CD4-positive, CD25-positive, alpha-beta regulatory T cell (primary cell): ENCODE results near the gene NDUFAF8. TPM values are rescaled to one million over a fixed set of nuclear protein-coding genes. Genes with fewer than 3 reads are reported as not detected.

Source experiments
- ATAC-seq, 2 donors: fragments of 150-1000 bp; cut with Tn5 transposase; one replicate each; pipeline ENCODE4 v1.10.0; 2021; ENCODE audit warnings: low read depth in 2 of 2, moderate number of reproducible peaks in 2 of 2, moderate library complexity in 1 of 2
- DNase-seq, 3 donors: peaks; one replicate each; pipeline versions ENCODE4 v3.0.0 to v3.0.0-alpha.2; 2012 to 2022; ENCODE audit warnings: mixed read lengths in 1 of 3
- H3K27ac ChIP-seq: one replicate; pipeline ENCODE4 v1.7.0; 2013; ENCODE audit warnings: mild to moderate bottlenecking, low read length; ENCODE audit not compliant: insufficient read depth, poor library complexity, severe bottlenecking
- H3K27me3 ChIP-seq: one replicate; pipeline ENCODE4 v1.7.0; 2013; ENCODE audit warnings: low read length; ENCODE audit not compliant: control insufficient read depth, insufficient read depth
- H3K36me3 ChIP-seq: one replicate; pipeline ENCODE4 v1.7.0; 2013; ENCODE audit warnings: mild to moderate bottlenecking, low read length, moderate library complexity; ENCODE audit not compliant: control insufficient read depth, insufficient read depth
- H3K4me1 ChIP-seq: 2 replicates; pipeline ENCODE4 v1.7.0; 2013; ENCODE audit warnings: mild to moderate bottlenecking, low read length; ENCODE audit not compliant: insufficient read depth, control insufficient read depth, poor library complexity, severe bottlenecking
- H3K4me3 ChIP-seq: one replicate; pipeline ENCODE4 v1.7.0; 2013; ENCODE audit warnings: low read depth, mild to moderate bottlenecking, low read length, moderate library complexity
- H3K9me3 ChIP-seq, 2 experiments: 1 replicate in 1 of 2; 2 replicates in 1 of 2; pipeline ENCODE4 v1.7.0; 2013; ENCODE audit warnings: low read length in 2 of 2, mild to moderate bottlenecking in 1 of 2, moderate library complexity in 1 of 2; ENCODE audit not compliant: control insufficient read depth in 2 of 2
- H3K27ac Mint-ChIP-seq, 3 donors: one replicate each; pipeline ENCODE4 v1.8.0; 2020 to 2022; ENCODE audit warnings: mild to moderate bottlenecking in 3 of 3, mixed read lengths in 3 of 3, moderate library complexity in 2 of 3
- H3K27me3 Mint-ChIP-seq: one replicate; pipeline ENCODE4 v1.8.0; 2022; ENCODE audit warnings: mild to moderate bottlenecking, mixed read lengths
- H3K36me3 Mint-ChIP-seq: one replicate; pipeline ENCODE4 v1.8.0; 2020; ENCODE audit warnings: mixed read lengths
- H3K4me1 Mint-ChIP-seq, 4 donors: one replicate each; pipeline ENCODE4 v1.8.0; 2020 to 2022; ENCODE audit warnings: mixed read lengths in 4 of 4, mild to moderate bottlenecking in 1 of 4
- H3K4me3 Mint-ChIP-seq, 4 donors: one replicate each; pipeline ENCODE4 v1.8.0; 2020 to 2022; ENCODE audit warnings: mild to moderate bottlenecking in 4 of 4, mixed read lengths in 4 of 4, moderate library complexity in 3 of 4
- H3K9me3 Mint-ChIP-seq, 7 donors: one replicate each; pipeline ENCODE4 v1.8.0; 2020 to 2022; ENCODE audit warnings: mixed read lengths in 7 of 7, mild to moderate bottlenecking in 3 of 7, moderate library complexity in 2 of 7
- polyA plus RNA-seq, 4 donors: library from polyadenylated mRNA; unstranded; fragments of 300-500 nt; fragmentation: Illumina TruSeq; gene quantifications; one replicate each; pipeline ENCODE4 v1.2.3, GENCODE V29; 2021
- total RNA-seq: library from RNA; stranded (reverse); gene quantifications from one replicate; pipeline ENCODE4 v1.2.3, GENCODE V29; 2022

The NDUFAF8 gene
- total and polyA plus RNA-seq, 5 donors from 2014 or later = 34.8 to 83.2 (median 74.7) TPM

DNA sequence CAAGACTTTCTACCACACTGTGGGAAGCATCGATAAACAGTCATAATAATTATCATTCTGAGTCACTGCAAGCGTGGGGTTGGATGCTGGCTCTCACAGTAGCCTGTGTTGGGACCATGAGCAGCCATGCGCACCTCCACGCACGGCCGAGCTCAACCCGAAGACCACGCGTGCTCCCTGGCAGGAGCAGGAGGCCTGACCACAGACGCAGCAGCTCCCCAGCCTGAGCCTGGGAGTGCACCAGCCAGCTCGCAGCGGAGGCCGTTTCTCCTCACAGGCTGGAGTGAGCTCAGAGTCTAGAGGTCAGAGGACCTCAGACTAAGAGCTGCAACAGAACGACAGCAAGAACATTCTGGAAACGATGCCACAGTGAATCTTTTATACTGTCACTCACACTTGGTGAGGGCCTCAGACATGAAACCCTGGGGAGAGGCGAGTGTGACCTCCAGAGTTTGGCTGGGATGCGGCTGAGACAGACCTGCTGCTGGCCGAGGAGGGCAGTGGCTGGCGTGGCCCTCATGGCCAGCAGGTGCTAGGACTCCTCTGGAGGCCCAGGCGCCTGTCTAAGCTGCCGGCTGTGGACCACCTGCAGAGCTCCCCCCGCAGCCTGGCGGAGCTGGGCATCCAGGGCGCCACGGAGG, 6.0 kb downstream of the NDUFAF8 start:
- H3K36me3 ChIP-seq = no peaks in the 10 kb centered on the region
- Mint-ChIP-seq H3K36me3 (peaks cover 4% of the 10 kb centered on the region), H3K4me1 (peaks cover 0 to 19% (median 10%) of the 10 kb centered on the region in 4 donors), H3K27ac (no peak overlapping the region), H3K4me3 (no peak overlapping the region), H3K27me3 (no peaks in the 10 kb centered on the region), H3K9me3 (no peaks in the 10 kb centered on the region)
- H3K27me3 ChIP-seq = no peaks in the 10 kb centered on the region
- H3K4me3 ChIP-seq = no peak overlapping the region
- no peaks in the 10 kb centered on the region for H3K9me3 ChIP-seq
- no peak for DNase-seq
- H3K4me1 ChIP-seq = peaks cover 7% of the 10 kb centered on the region
- no peak for ATAC-seq
- H3K27ac ChIP-seq = no peak overlapping the region

GRCh38 chr17:81245665-81246342, 6.7 kb downstream of the NDUFAF8 start:
- Histone ChIP-seq H3K4me3 (no peak overlapping the region), H3K9me3 (no peaks in the 10 kb centered on the region), H3K27me3 (no peaks in the 10 kb centered on the region), H3K4me1 (peaks cover under 1% of the 10 kb centered on the region), H3K27ac (no peak overlapping the region), H3K36me3 (peaks cover 2% of the 10 kb centered on the region)
- Mint-ChIP-seq H3K27me3 (no peaks in the 10 kb centered on the region), H3K4me1 (peaks cover 0 to 13% (median 8%) of the 10 kb centered on the region in 4 donors), H3K9me3 (no peaks in the 10 kb centered on the region), H3K4me3 (no peak overlapping the region), H3K27ac (no peak overlapping the region), H3K36me3 (peaks cover 2% of the 10 kb centered on the region)
- ATAC-seq (no peak), DNase-seq (no peak)

GRCh38 chr17:81246343-81246670, 7.2 kb downstream of the NDUFAF8 start:
- Histone ChIP-seq H3K4me3 (no peak overlapping the region), H3K36me3 (peaks cover 6% of the 10 kb centered on the region), H3K27ac (no peak overlapping the region), H3K9me3 (no peaks in the 10 kb centered on the region), H3K4me1 (no peaks in the 10 kb centered on the region), H3K27me3 (no peaks in the 10 kb centered on the region)
- Mint-ChIP-seq H3K9me3 (no peaks in the 10 kb centered on the region), H3K27me3 (no peaks in the 10 kb centered on the region), H3K4me3 (no peak overlapping the region), H3K4me1 (peaks cover 0 to 8% (median 4%) of the 10 kb centered on the region in 4 donors), H3K36me3 (no peaks in the 10 kb centered on the region), H3K27ac (no peak overlapping the region)
- ATAC-seq = no peak
- DNase-seq = no peak

- Mint-ChIP-seq H3K9me3 (no peaks in the 10 kb centered on the region), H3K36me3 (no peaks in the 10 kb centered on the region), H3K4me1 (peaks cover 0 to 5% (median 2%) of the 10 kb centered on the region in 4 donors), H3K4me3 (no peak overlapping the region), H3K27ac (peak overlapping the region in 1 of 3 donors; percentile 48), H3K27me3 (no peaks in the 10 kb centered on the region)
- Histone ChIP-seq H3K27me3 (no peaks in the 10 kb centered on the region), H3K4me3 (no peak overlapping the region), H3K36me3 (peaks cover 10% of the 10 kb centered on the region), H3K4me1 (no peaks in the 10 kb centered on the region), H3K27ac (no peak overlapping the region), H3K9me3 (no peaks in the 10 kb centered on the region)
- ATAC-seq (no peak), DNase-seq (no peak)
These were observed 7.7 kb downstream of the NDUFAF8 start for GRCh38 chr17:81246679-81247338.

DNA sequence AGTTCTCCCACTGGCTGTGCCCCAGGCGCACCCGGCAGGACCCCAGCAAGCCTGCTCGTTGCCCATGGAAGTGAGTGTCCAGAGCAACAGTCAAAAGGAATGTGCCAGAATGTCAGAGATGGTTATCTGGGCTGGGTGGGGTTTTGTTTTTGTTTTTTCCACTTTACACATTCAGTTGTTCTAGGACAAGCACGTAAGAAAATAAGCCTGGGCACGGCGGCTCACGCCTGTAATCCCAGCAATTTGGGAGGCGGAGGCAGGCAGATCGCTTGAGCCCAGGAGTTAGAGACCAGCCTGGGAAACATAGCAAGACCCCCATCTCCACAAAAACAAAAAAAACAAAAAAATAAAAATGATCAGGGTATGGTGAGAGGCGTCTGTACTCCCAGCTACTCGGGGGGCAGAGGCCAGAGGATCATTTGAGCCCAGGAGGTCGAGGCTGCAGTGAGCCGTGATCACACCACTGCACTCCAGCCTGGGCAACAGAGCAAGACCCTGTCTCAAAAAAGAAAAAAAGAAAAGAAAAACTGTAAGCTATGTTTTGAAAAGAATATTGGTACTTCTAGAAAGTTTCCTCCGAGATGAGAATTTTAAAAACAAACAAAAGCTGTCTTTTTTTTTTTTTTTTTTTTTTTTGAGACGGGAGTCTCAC, 8.3 kb downstream of the NDUFAF8 start:
- no peaks in the 10 kb centered on the region for H3K27me3 Mint-ChIP-seq
- no peaks in the 10 kb centered on the region for H3K9me3 ChIP-seq
- H3K27me3 ChIP-seq = no peaks in the 10 kb centered on the region
- H3K36me3 ChIP-seq = peaks cover 16% of the 10 kb centered on the region
- no peak for ATAC-seq
- no peak overlapping the region for H3K4me3 ChIP-seq
- H3K27ac Mint-ChIP-seq = no peak overlapping the region
- peaks cover 2% of the 10 kb centered on the region for H3K36me3 Mint-ChIP-seq
- H3K9me3 Mint-ChIP-seq = no peaks in the 10 kb centered on the region
- H3K4me1 ChIP-seq = no peaks in the 10 kb centered on the region
- DNase-seq = no peak
- no peak overlapping the region for H3K27ac ChIP-seq
- no peaks in the 10 kb centered on the region for H3K4me1 Mint-ChIP-seq
- H3K4me3 Mint-ChIP-seq = no peak overlapping the region

DNA sequence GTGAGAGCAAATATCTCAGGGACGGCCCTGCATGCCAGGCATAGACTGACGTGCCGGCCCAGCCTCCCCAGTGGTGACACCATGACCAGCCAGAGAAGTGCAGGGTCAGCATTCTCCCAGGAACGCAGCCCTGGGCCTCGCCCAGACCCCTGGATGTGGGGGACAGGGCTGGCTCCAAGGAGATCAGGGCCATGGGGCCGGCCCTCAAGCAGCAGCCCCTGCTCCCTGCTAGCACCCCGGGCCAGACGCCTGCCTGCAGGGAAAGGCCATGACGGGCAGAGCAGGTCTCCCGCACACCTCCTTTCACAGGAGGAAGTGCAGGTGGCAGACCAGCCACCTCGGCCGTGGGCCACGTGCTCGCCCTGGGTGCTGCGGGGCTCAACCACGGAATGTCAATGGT, 9.5 kb downstream of the NDUFAF8 start:
- H3K9me3 ChIP-seq = no peaks in the 10 kb centered on the region
- H3K4me1 ChIP-seq = no peaks in the 10 kb centered on the region
- Mint-ChIP-seq H3K4me3 (peak overlapping the region in 1 of 4 donors; percentile 9), H3K4me1 (peaks cover 3 to 7% (median 6%) of the 10 kb centered on the region in 4 donors), H3K27ac (no peak overlapping the region), H3K9me3 (peaks cover 0 to under 1% (median 0%) of the 10 kb centered on the region in 7 donors), H3K36me3 (peaks cover 10% of the 10 kb centered on the region), H3K27me3 (no peaks in the 10 kb centered on the region)
- H3K36me3 ChIP-seq = peaks cover 22% of the 10 kb centered on the region
- DNase-seq (no peak), ATAC-seq (no peak)
- no peak overlapping the region for H3K4me3 ChIP-seq
- H3K27me3 ChIP-seq = no peaks in the 10 kb centered on the region
- no peak overlapping the region for H3K27ac ChIP-seq

- Mint-ChIP-seq H3K27me3 (no peaks in the 10 kb centered on the region), H3K4me3 (no peak overlapping the region), H3K27ac (no peak overlapping the region), H3K9me3 (peaks cover 0 to 1% (median 0%) of the 10 kb centered on the region in 7 donors), H3K36me3 (peaks cover 11% of the 10 kb centered on the region), H3K4me1 (peaks cover 3 to 10% (median 8%) of the 10 kb centered on the region in 4 donors)
- peaks cover 22% of the 10 kb centered on the region for H3K36me3 ChIP-seq
- DNase-seq (no peak), ATAC-seq (no peak)
- H3K9me3 ChIP-seq = no peaks in the 10 kb centered on the region
- no peaks in the 10 kb centered on the region for H3K27me3 ChIP-seq
- no peaks in the 10 kb centered on the region for H3K4me1 ChIP-seq
- H3K27ac ChIP-seq = no peak overlapping the region
- no peak overlapping the region for H3K4me3 ChIP-seq
These were observed 10.3 kb downstream of the NDUFAF8 start for GRCh38 chr17:81249223-81250040.
